H1 (cell line): Measurements from ENCODE around the gene PLEKHA1. TPM values are rescaled to one million over a fixed set of nuclear protein-coding genes. Genes with fewer than 3 reads are reported as not detected.

Source experiments
- CTCF ChIA-PET: fragments of 300-600 bp; sonication (Branson Sonifier 250); formaldehyde crosslinking; loops from one replicate; lab custom pipeline; 2021; ENCODE audit not compliant: partially characterized antibody; lab: Charles Lee
- POLR2A ChIA-PET: fragments of 300-600 bp; sonication (Branson Sonifier 250); formaldehyde crosslinking; loops from one replicate; lab custom pipeline; 2021; ENCODE audit warnings: inconsistent platforms; ENCODE audit not compliant: partially characterized antibody; lab: Charles Lee
- DNase-seq, 2 experiments: peaks; one replicate each; pipeline versions ENCODE4 v3.0.0 to v3.0.0-alpha.2; 2010 to 2022; ENCODE audit warnings: low spot score in 2 of 2, low read depth in 1 of 2, mixed read lengths in 1 of 2
- FAIRE-seq: peaks from 2 replicates; lab custom pipeline; 2011; peaks lifted over from hg19 to GRCh38; lab: Jason Lieb, UNC
- H2AFZ ChIP-seq: 2 replicates; pipeline ENCODE4 v1.8.1; 2012; ENCODE audit warnings: low read length, inconsistent platforms
- H2AK5ac ChIP-seq: 2 replicates; pipeline ENCODE4 v1.6.1; 2013; ENCODE audit warnings: low read depth, low read length
- H2BK120ac ChIP-seq: replicated peaks from 2 replicates; pipeline ENCODE3; 2013; ENCODE audit warnings: low read depth, low read length, inconsistent platforms
- H2BK12ac ChIP-seq: 2 replicates; pipeline ENCODE4 v1.6.1; 2013; ENCODE audit warnings: low read depth, low read length
- H2BK15ac ChIP-seq: 2 replicates; pipeline ENCODE4 v1.6.1; 2013; ENCODE audit warnings: low read length
- H2BK20ac ChIP-seq: 2 replicates; pipeline ENCODE4 v1.6.1; 2013; ENCODE audit warnings: low read length
- H2BK5ac ChIP-seq: 2 replicates; pipeline ENCODE4 v1.6.1; 2013; ENCODE audit warnings: low read depth, low read length
- H3K14ac ChIP-seq: 2 replicates; pipeline ENCODE4 v1.6.1; 2013; ENCODE audit warnings: inconsistent platforms; ENCODE audit not compliant: insufficient read length
- H3K18ac ChIP-seq: 2 replicates; pipeline ENCODE4 v1.6.1; 2013; ENCODE audit warnings: low read length; ENCODE audit errors: extremely low read depth
- H3K23ac ChIP-seq: 2 replicates; pipeline ENCODE4 v1.6.1; 2013; ENCODE audit warnings: inconsistent platforms; ENCODE audit not compliant: insufficient read length
- H3K23me2 ChIP-seq: 2 replicates; pipeline ENCODE4 v1.6.1; 2013; ENCODE audit warnings: low read depth, low read length
- H3K27ac ChIP-seq: 2 replicates; pipeline ENCODE4 v1.6.1; 2011; ENCODE audit warnings: low read depth, low read length, inconsistent platforms
- H3K27me3 ChIP-seq, 4 experiments: replicated peaks in 1 of 4; 1 replicate in 1 of 4; 2 replicates in 3 of 4; pipeline versions ENCODE4 v1.6.1 to v1.8.1; 2011 to 2013; ENCODE audit warnings: low read length in 3 of 4, mild to moderate bottlenecking in 3 of 4, inconsistent platforms in 2 of 4, mixed read lengths in 2 of 4, moderate library complexity in 1 of 4; ENCODE audit not compliant: control insufficient read depth in 3 of 4, insufficient read depth in 3 of 4; ENCODE audit errors: extremely low read depth in 1 of 4
- H3K36me3 ChIP-seq, 4 experiments: 2 replicates each; pipeline versions ENCODE4 v1.6.1 to v1.8.1; 2011 to 2013; ENCODE audit warnings: mild to moderate bottlenecking in 4 of 4, low read length in 3 of 4, moderate library complexity in 2 of 4, control low read depth in 1 of 4, inconsistent platforms in 1 of 4; ENCODE audit not compliant: insufficient read depth in 4 of 4, control insufficient read depth in 2 of 4
- H3K4ac ChIP-seq: replicated peaks from 2 replicates; pipeline ENCODE3; 2013; ENCODE audit warnings: low read length, low read depth, mixed read lengths, inconsistent platforms; ENCODE audit not compliant: insufficient read length
- H3K4me1 ChIP-seq, 4 experiments: replicated peaks in 1 of 4; 1 replicate in 1 of 4; 2 replicates in 3 of 4; pipeline versions ENCODE4 v1.6.1 to v1.8.1; 2011 to 2013; ENCODE audit warnings: low read length in 3 of 4, inconsistent platforms in 2 of 4, mixed read lengths in 1 of 4; ENCODE audit not compliant: insufficient read depth in 4 of 4, control insufficient read depth in 3 of 4
- H3K4me2 ChIP-seq, 2 experiments: 2 replicates each; pipeline versions ENCODE4 v1.6.1 to v1.8.1; 2011 to 2013; ENCODE audit warnings: low read depth in 2 of 2, low read length in 2 of 2, control low read depth in 1 of 2, inconsistent platforms in 1 of 2, mild to moderate bottlenecking in 1 of 2; ENCODE audit not compliant: insufficient read depth in 1 of 2
- H3K4me3 ChIP-seq, 4 experiments: fragments of 200-600, 300-600 bp in 1 of 4; sonication (generic), shearing (Covaris generic), sonication (Bioruptor Twin) in 1 of 4; 2 replicates each; pipeline versions ENCODE4 v1.5.1 to v1.8.1; 2011 to 2016; ENCODE audit warnings: low read length in 4 of 4, low read depth in 3 of 4, control low read depth in 2 of 4, inconsistent platforms in 2 of 4, mild to moderate bottlenecking in 2 of 4, mixed read lengths in 1 of 4, moderate library complexity in 1 of 4; ENCODE audit not compliant: insufficient read depth in 2 of 4; ENCODE audit errors: extremely low read depth in 1 of 4
- H3K56ac ChIP-seq: replicated peaks from 2 replicates; pipeline ENCODE3; 2013; ENCODE audit warnings: low read depth, mild to moderate bottlenecking, mixed read lengths, low read length, inconsistent platforms; ENCODE audit not compliant: insufficient read length
- H3K79me1 ChIP-seq: 2 replicates; pipeline ENCODE4 v1.6.1; 2013; ENCODE audit warnings: low read depth, low read length, control low read depth
- H3K79me2 ChIP-seq, 2 experiments: 2 replicates each; pipeline versions ENCODE4 v1.6.1 to v1.8.1; 2012 to 2013; ENCODE audit warnings: low read length in 2 of 2, mild to moderate bottlenecking in 2 of 2, inconsistent platforms in 1 of 2; ENCODE audit not compliant: insufficient read depth in 2 of 2, control insufficient read depth in 1 of 2
- H3K9ac ChIP-seq, 4 experiments: replicated peaks in 1 of 4; 1 replicate in 1 of 4; 2 replicates in 3 of 4; pipeline versions ENCODE4 v1.6.1 to v1.8.1; 2011 to 2013; ENCODE audit warnings: low read depth in 3 of 4, low read length in 3 of 4, control low read depth in 2 of 4, mild to moderate bottlenecking in 2 of 4, moderate library complexity in 2 of 4, inconsistent platforms in 1 of 4; ENCODE audit errors: extremely low read depth in 1 of 4
- H3K9me3 ChIP-seq, 2 experiments: 2 replicates each; pipeline versions ENCODE4 v1.6.1 to v1.8.1; 2012 to 2013; ENCODE audit warnings: mild to moderate bottlenecking in 2 of 2, moderate library complexity in 2 of 2, control low read depth in 1 of 2, inconsistent platforms in 1 of 2, low read depth in 1 of 2, low read length in 1 of 2, mixed read lengths in 1 of 2; ENCODE audit not compliant: insufficient read depth in 2 of 2
- H4K20me1 ChIP-seq, 2 experiments: replicated peaks in 1 of 2; 2 replicates each; pipeline versions ENCODE3 to v1.8.1; 2011 to 2013; ENCODE audit warnings: inconsistent platforms in 2 of 2, low read length in 2 of 2, mild to moderate bottlenecking in 1 of 2; ENCODE audit not compliant: insufficient read depth in 2 of 2, control insufficient read depth in 1 of 2
- H4K5ac ChIP-seq: 2 replicates; pipeline ENCODE4 v1.6.1; 2013; ENCODE audit warnings: low read length, low read depth, mixed read lengths, inconsistent platforms; ENCODE audit not compliant: insufficient read length
- H4K8ac ChIP-seq: 2 replicates; pipeline ENCODE4 v1.8.0; 2013; ENCODE audit warnings: mild to moderate bottlenecking, moderate library complexity, low read length, inconsistent platforms; ENCODE audit not compliant: insufficient read depth; ENCODE audit errors: extremely low read depth
- H4K91ac ChIP-seq: replicated peaks from 2 replicates; pipeline ENCODE3; 2013; ENCODE audit warnings: low read length, mixed read lengths, inconsistent platforms; ENCODE audit not compliant: insufficient read length
- ASH2L ChIP-seq: fragments of 200-600, 300-600 bp; sonication (generic); IDR thresholded peaks from one replicate; pipeline ENCODE4 v1.7.1; 2017; ENCODE audit warnings: low read length
- BACH1 ChIP-seq: IDR thresholded peaks from 2 replicates; pipeline ENCODE4 v1.6.1; 2012; ENCODE audit warnings: low read length, improper control_type of control experiment
- CHD1 ChIP-seq: IDR thresholded peaks from 2 replicates; pipeline ENCODE4 v1.6.1; 2012; ENCODE audit warnings: low read depth, low read length, improper control_type of control experiment
- EZH2 ChIP-seq: fragments of 200-600 bp; sonication (generic); IDR thresholded peaks from 2 replicates; pipeline ENCODE4 v1.7.1; 2012; ENCODE audit warnings: low read depth, mild to moderate bottlenecking, moderate library complexity, low read length, inconsistent platforms; ENCODE audit not compliant: severe bottlenecking
- JUN ChIP-seq: IDR thresholded peaks from 2 replicates; pipeline ENCODE4 v1.6.1; 2011; ENCODE audit warnings: low read depth, mild to moderate bottlenecking, improper control_type of control experiment, low read length
- KDM4A ChIP-seq: IDR thresholded peaks from one replicate; pipeline ENCODE4 v1.7.1; 2012; ENCODE audit warnings: low read depth, mild to moderate bottlenecking, moderate library complexity, low read length, inconsistent platforms; ENCODE audit not compliant: severe bottlenecking
- NANOG ChIP-seq: IDR thresholded peaks from 2 replicates; pipeline ENCODE4 v1.6.1; 2011; ENCODE audit warnings: low read length, low read depth, mild to moderate bottlenecking, inconsistent platforms; ENCODE audit not compliant: insufficient read depth, poor library complexity, severe bottlenecking
- RXRA ChIP-seq: IDR thresholded peaks from 2 replicates; pipeline ENCODE4 v1.6.1; 2011; ENCODE audit warnings: low read depth, mild to moderate bottlenecking, low read length, moderate library complexity; ENCODE audit not compliant: insufficient read depth
- SIN3A ChIP-seq, 2 experiments: IDR thresholded peaks in 1 of 2; conservative IDR thresholded peaks in 1 of 2; 2 replicates each; pipeline ENCODE4 v1.6.1; 2011 to 2012; ENCODE audit warnings: low read length in 2 of 2, improper control_type of control experiment in 1 of 2, low read depth in 1 of 2, mild to moderate bottlenecking in 1 of 2
- SIRT6 ChIP-seq: IDR thresholded peaks from one replicate; pipeline ENCODE4 v1.7.1; 2012; ENCODE audit warnings: low read length, inconsistent platforms
- WGBS, 2 experiments: shearing (Covaris generic) in 1 of 2; methylation state at CpG; one replicate each; pipeline versions ENCODE4 v1.1.6 to v1.1.7; 2013 to 2015; ENCODE audit warnings: low lambda C conversion rate in 2 of 2, mixed read lengths in 2 of 2, inconsistent platforms in 1 of 2, low coverage in 1 of 2, missing lambda C conversion rate in 1 of 2; ENCODE audit not compliant: insufficient replicate concordance in 2 of 2, insufficient coverage in 1 of 2, insufficient read length in 1 of 2; ENCODE audit errors: extremely low coverage in 1 of 2, missing lambda C conversion rate in 1 of 2; 5-methylcytosine and 5-hydroxymethylcytosine counted together
- polyA plus RNA-seq, 7 experiments: library from polyadenylated mRNA; depleted of rRNA in 3 of 7; stranded (reverse) in 5 of 7; unstranded in 2 of 7; fragments of >200 nt in 5 of 7; fragments of 200-250 nt in 2 of 7; gene quantifications; 1 replicate in 5 of 7; 2 replicates in 1 of 7; 4 replicates in 1 of 7; pipeline versions ENCODE4 v1.2.1 to v1.2.3, GENCODE V29; 2011 to 2013; ENCODE audit warnings: missing spikeins in 2 of 7, mixed read lengths in 2 of 7
- total RNA-seq: library from RNA; stranded (reverse); fragmentation: NEBNext Ultra II Directional; extraction: Animal tissue kit (Norgen Biotek cat#: 25700); gene quantifications from 2 replicates; pipeline ENCODE4 v1.2.1, GENCODE V29; 2021
- TF ChIP-seq, protein P1 (sequence below): IDR thresholded peaks from 2 replicates; pipeline ENCODE4 v1.6.1; 2011; ENCODE audit warnings: low read length, improper control_type of control experiment

The PLEKHA1 gene
- total and polyA plus RNA-seq, 2 of the 8 experiments (the other 6 are each of a cell fraction or from before 2014, with no cell fraction given): 15.6 to 39.7 TPM

DNA sequence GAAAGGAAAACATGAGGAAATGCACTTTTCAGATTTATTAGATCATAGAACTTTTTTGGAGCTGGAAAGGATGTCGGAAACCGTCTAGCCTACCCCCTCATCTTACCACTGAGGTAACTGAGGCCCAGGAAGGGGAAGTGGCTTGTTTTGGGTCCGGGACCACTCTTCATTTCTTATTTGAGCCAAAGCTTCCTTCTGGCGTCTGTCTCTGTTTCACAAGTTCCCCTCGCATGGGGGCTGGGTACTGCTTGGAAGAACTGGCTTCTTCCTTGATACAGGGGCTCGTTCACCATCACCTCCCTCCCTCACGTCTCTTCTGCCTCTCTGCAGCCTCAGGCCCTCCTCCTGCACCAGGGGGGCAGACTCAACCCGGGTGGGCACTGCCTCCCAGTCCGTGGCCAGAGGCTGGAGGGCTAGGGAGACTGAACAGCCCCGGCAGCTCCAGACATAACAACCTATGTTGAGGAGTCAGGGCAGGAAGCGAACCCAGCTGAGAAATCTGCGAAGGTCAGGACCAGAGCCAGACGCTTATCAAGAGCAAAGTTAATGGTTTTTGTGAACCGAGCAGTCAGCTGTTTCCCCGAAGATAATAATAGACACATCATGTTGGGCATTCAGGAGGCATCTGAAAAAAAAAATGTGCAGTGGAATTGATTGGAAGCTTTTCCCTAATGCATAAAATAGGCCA, 99.8 kb downstream of the PLEKHA1 start:
- Histone ChIP-seq H3K9ac (no peak overlapping the region), H2BK5ac (no peak overlapping the region), H3K4me2 (no peak overlapping the region), H2BK15ac (no peak overlapping the region), H3K4me1 (peaks cover 7 to 28% (median 17%) of the 10 kb centered on the region in 4 experiments), H3K23me2 (no peaks in the 10 kb centered on the region), H2BK12ac (0 out of 2 replicates have a peak overlapping the region, but pooled peaks have one; percentile 27), H3K79me1 (no peaks in the 10 kb centered on the region; the same call in 1 of the 2 replicates), H2AK5ac (no peak overlapping the region), H3K27me3 (no peaks in the 10 kb centered on the region), H3K36me3 (no peaks in the 10 kb centered on the region), H2BK20ac (no peak overlapping the region), H3K56ac (no peak overlapping the region), H3K4ac (no peak overlapping the region), H4K5ac (no peak overlapping the region), H3K4me3 (no peak overlapping the region), H3K27ac (no peak overlapping the region), H2AFZ (no peak overlapping the region), H4K91ac (no peak overlapping the region), H3K23ac (no peak overlapping the region), H3K79me2 (no peaks in the 10 kb centered on the region), H2BK120ac (no peak overlapping the region), H4K8ac (no peak overlapping the region; the same call in 1 of the 2 replicates), H4K20me1 (no peaks in the 10 kb centered on the region), H3K18ac (peak overlapping the region; percentile 28; the same call in 1 of the 2 replicates), H3K14ac (no peak overlapping the region), H3K9me3 (no peaks in the 10 kb centered on the region)
- ChIA-PET CTCF (interaction anchor here (0.6 to 2.2 kb wide), 6 partner anchors 9 to 177 kb away, joined by 3 to 8 read pairs (median 4); no protein-coding TSS in a partner anchor), POLR2A (interaction anchor here (1.2 kb wide), 1 partner anchor 12 kb away, joined by 4 read pairs; no protein-coding TSS in a partner anchor)
- no peak for FAIRE-seq
- 88% methylated on average over 15 of the region's 15 CpGs; no CpG with 5 or more reads in 1 of the 2 experiments for WGBS, 2 experiments
- DNase-seq: no peak
- no peak for TF ChIP-seq SIN3A (conservative IDR thresholded peaks at IDR 0.05 in 1 of 2, IDR thresholded peaks at IDR 0.05 in 1 of 2; ENCODE audit: low read depth in 1 of 2, low read length in 2 of 2)
- TF ChIP-seq JUN: no peak
- TF ChIP-seq RXRA: no peak
- TF ChIP-seq SIRT6: no peak
- TF ChIP-seq KDM4A: no peak
- TF ChIP-seq, protein P1, sequence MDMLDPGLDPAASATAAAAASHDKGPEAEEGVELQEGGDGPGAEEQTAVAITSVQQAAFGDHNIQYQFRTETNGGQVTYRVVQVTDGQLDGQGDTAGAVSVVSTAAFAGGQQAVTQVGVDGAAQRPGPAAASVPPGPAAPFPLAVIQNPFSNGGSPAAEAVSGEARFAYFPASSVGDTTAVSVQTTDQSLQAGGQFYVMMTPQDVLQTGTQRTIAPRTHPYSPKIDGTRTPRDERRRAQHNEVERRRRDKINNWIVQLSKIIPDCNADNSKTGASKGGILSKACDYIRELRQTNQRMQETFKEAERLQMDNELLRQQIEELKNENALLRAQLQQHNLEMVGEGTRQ: no peak
- no peak for TF ChIP-seq EZH2
- TF ChIP-seq NANOG: no peak
- TF ChIP-seq BACH1: no peak
- no peak for TF ChIP-seq CHD1
- no peak for TF ChIP-seq ASH2L
